GM12801 (cell line): ENCODE results near the gene NDUFS5.

Experiments
- CTCF ChIP-seq: IDR thresholded peaks from one replicate; pipeline ENCODE4 v1.5.1; 2011; ENCODE audit warnings: control low read depth; ENCODE audit not compliant: insufficient read length; ENCODE audit errors: extremely low read depth

Gene NDUFS5

DNA sequence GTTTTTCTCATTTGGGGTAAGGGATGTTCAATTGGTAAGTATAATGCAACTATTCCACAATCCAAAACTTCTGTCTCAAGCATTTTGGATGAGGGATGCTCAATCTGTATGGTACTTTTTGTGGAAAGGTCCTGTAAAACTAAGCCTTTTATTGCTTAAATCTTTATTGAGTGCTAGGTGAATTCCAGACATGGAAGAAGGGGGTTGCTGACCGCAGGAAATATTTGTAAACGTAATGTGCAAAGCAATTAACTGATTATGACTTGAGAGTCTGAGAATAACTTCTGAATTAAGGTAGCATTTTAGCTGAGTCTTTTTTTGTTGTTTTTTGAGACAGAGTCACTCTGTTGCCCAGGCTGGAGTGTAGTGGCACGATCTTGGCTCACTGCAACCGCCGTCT lies 32.0 kb upstream of the NDUFS5 start:
- no peak for TF ChIP-seq CTCF

DNA sequence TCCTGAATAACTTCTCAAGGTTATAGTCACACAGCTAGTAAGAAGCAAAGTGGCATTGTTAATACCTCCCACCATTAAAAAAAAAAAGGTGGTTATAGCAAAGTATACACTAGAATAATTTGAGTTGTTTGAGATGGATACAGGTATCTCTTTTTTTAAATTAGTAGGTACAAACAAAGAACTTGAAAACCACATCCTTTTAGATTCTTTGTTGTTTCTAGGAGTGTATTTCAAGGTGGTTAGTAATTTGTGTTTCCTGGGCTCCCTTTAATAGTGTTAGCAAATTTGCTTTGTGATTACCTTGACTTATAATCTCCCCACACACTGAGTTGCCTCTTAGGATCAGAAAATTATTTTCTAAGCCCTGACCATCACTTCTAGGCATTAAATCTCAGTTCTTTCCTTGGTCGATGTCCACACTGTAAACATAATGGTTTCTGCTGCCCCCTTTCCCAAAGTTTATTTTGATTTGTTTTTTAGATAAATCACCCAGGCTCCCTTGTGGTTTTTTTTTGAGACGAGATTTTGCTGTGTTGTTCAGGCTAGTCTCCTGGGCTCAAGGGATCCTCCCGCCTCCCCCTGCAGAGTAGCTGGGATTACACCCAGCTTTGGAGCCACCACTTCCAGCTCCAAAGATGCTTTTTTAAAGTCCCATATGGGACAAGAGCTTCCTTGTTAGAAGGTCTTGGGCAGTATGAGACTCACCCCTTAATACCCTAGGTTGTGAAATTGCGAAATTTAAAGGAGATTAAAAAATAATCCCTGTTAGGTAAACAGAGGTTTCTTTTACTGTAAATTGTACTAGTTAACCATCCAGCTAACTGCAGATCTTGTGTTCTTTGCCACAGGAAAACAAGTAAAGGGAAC lies 28.9 kb upstream of the NDUFS5 start:
- no peak for TF ChIP-seq CTCF

DNA sequence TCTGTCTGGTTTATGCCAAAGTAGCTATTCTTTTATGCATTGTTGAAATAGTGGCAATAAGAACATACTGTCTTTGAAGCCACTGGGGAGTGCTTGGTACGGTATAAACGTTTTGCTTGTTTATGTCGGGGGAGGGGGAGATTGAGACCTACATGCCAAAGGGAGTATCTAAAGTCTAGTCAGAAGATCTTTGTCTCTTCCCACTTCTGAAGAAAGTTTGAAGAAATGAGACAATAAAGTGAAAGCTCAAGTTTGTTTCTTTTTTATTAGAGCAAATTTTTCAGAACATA lies 28.3 kb upstream of the NDUFS5 start:
- TF ChIP-seq CTCF: no peak

- no peak for TF ChIP-seq CTCF
These were observed 24.4 kb upstream of the NDUFS5 start for GRCh38 chr1:39001516-39002421.

- TF ChIP-seq CTCF: no peak
These were observed 22.9 kb upstream of the NDUFS5 start for GRCh38 chr1:39003281-39003680.

GRCh38 chr1:39003794-39004193 lies 22.4 kb upstream of the NDUFS5 start:
- TF ChIP-seq CTCF: no peak

DNA sequence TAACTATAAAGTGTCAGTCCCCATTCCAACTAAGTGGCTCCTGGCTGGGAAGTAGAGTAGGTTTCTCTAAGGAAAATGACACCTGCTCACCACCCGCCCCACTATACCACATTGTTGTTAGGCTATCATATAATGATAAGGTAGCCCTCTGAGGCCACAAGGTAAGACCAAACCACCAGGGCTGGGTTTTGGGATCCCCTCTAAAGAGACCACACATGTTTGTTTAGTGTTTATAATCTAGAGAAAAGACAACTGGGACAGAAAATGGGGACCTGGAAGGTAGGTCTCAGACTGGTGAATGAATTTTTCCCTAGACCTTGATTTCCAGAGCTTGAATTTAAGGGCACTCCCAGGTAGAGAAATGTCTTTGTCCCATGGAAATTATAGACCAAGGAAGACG lies 19.9 kb upstream of the NDUFS5 start:
- TF ChIP-seq CTCF: no peak
